G401 (cell line): ENCODE measurements around the gene REPS2. TPM values are rescaled to one million over a fixed set of nuclear protein-coding genes. Genes with fewer than 3 reads are reported as not detected.

Experiments used
- DNase-seq: peaks from one replicate; pipeline ENCODE4 v3.0.0-alpha.2; 2015; ENCODE audit warnings: low spot score
- in situ Hi-C: cut with HindIII; loops from 2 replicates; pipeline ENCODE4 v1.10.0; 2016; ENCODE audit warnings: low sequenced_read_pairs, mixed read lengths
- total RNA-seq: library from RNA; depleted of rRNA; stranded (reverse); fragments of >200 nt; shearing (Covaris generic); gene quantifications from 2 replicates; pipeline ENCODE4 v1.2.3, GENCODE V29; 2014; rRNA removed

Gene REPS2
- total RNA-seq, 1 experiment from 2014 or later, result not detected

GRCh38 chrX:17170973-17171372 is 224.5 kb downstream of the REPS2 start:
- DNase-seq, result no peak
- in situ Hi-C loops, result no loop called here

- in situ Hi-C loops, result no loop called here
- no peak for DNase-seq
These were observed 228.2 kb downstream of the REPS2 start for GRCh38 chrX:17174671-17175070.

- in situ Hi-C loops, result no loop called here
- DNase-seq, result no peak
These were observed 235.9 kb downstream of the REPS2 start for GRCh38 chrX:17182317-17182716.

GRCh38 chrX:17183566-17183965 is 237.1 kb downstream of the REPS2 start:
- no peak for DNase-seq

GRCh38 chrX:17185431-17185830 is 239.0 kb downstream of the REPS2 start:
- DNase-seq, result no peak
- in situ Hi-C loops, result no loop called here

More at GRCh38 chrX:17183566-17183965, 237.1 kb downstream of the REPS2 start:
- in situ Hi-C loops, result no loop called here

GRCh38 chrX:17187136-17187756 is 240.8 kb downstream of the REPS2 start:
- in situ Hi-C loops, result no loop called here
- no peak for DNase-seq

- in situ Hi-C loops, result no loop called here
- DNase-seq, result no peak
These were observed 245.6 kb downstream of the REPS2 start for GRCh38 chrX:17192106-17192505.

Other genes with a start within 250 kb of the REPS2 start
- gene CTPS2, start 234.0 kb upstream of the REPS2 start, total RNA-seq, result 16.4 and 20.5 TPM in 2 replicates
- gene SYAP1, start 227.0 kb upstream of the REPS2 start, total RNA-seq, result 16.2 and 25.0 TPM in 2 replicates
- 17.5 and 20.7 TPM in 2 replicates for gene TXLNG, start 160.2 kb upstream of the REPS2 start, total RNA-seq
- gene RBBP7, start 76.3 kb upstream of the REPS2 start, total RNA-seq, result 99.0 and 131 TPM in 2 replicates